SK-N-SH treated with all-trans-retinoic acid at 6 μM for 48 hours (cell line): Measurements from ENCODE around the gene RAMP2.

Experiments used
- ATAC-seq: fragments of 200-7000 bp; cut with Tn5 transposase; 3 replicates; pipeline ENCODE4 v1.9.1; 2020; ENCODE audit warnings: mild to moderate bottlenecking, moderate library complexity
- ARNTL ChIP-seq: fragments of 450-650 bp; formaldehyde crosslinking; IDR thresholded peaks from 2 replicates; pipeline ENCODE4 v1.5.0; 2020; ENCODE audit warnings: low read depth, mild to moderate bottlenecking, moderate library complexity, borderline replicate concordance
- CSDC2 ChIP-seq: fragments of 250-450 bp; sonication (Bioruptor Pico); IDR thresholded peaks from 2 replicates; pipeline ENCODE4 v1.5.0; 2020; ENCODE audit warnings: mild to moderate bottlenecking, moderate library complexity
- ISL1 ChIP-seq: fragments of 250-450 bp; sonication (Bioruptor Pico); IDR thresholded peaks from 2 replicates; pipeline ENCODE4 v2.1.2; 2022; ENCODE audit warnings: mild to moderate bottlenecking, moderate library complexity
- OSR1 ChIP-seq: fragments of 250-450 bp; sonication (Bioruptor Pico); IDR thresholded peaks from 2 replicates; pipeline ENCODE4 v1.8.0; 2022; ENCODE audit warnings: moderate library complexity, mild to moderate bottlenecking, inconsistent platforms
- PATZ1 ChIP-seq: fragments of 250-450 bp; sonication (Bioruptor Pico); IDR thresholded peaks from 2 replicates; pipeline ENCODE4 v1.8.0; 2020; ENCODE audit warnings: mild to moderate bottlenecking, moderate library complexity, borderline replicate concordance
- RARB ChIP-seq: fragments of 250-450 bp; sonication (Bioruptor Pico); IDR thresholded peaks from 2 replicates; pipeline ENCODE4 v1.8.0; 2021; ENCODE audit warnings: mild to moderate bottlenecking, moderate library complexity
- SNAI2 ChIP-seq: fragments of 250-450 bp; sonication (Bioruptor Pico); IDR thresholded peaks from 2 replicates; pipeline ENCODE4 v1.5.0; 2020; ENCODE audit warnings: mild to moderate bottlenecking, moderate library complexity
- TCF4 ChIP-seq: fragments of 250-450 bp; sonication (Bioruptor Pico); IDR thresholded peaks from 2 replicates; pipeline ENCODE4 v1.8.0; 2021; ENCODE audit warnings: mild to moderate bottlenecking, moderate library complexity, borderline replicate concordance
- ZFP3 ChIP-seq: fragments of 250-450 bp; sonication (Bioruptor Pico); IDR thresholded peaks from 2 replicates; pipeline ENCODE4 v1.5.0; 2020; ENCODE audit warnings: mild to moderate bottlenecking, moderate library complexity
- ZFP30 ChIP-seq: fragments of 450-650 bp; formaldehyde crosslinking; IDR thresholded peaks from 2 replicates; pipeline ENCODE4 v1.5.0; 2022; ENCODE audit warnings: mild to moderate bottlenecking, moderate library complexity
- ZNF70 ChIP-seq: fragments of 450-650 bp; formaldehyde crosslinking; IDR thresholded peaks from 2 replicates; pipeline ENCODE4 v1.5.0; 2020; ENCODE audit warnings: mild to moderate bottlenecking, moderate library complexity
- TF ChIP-seq, protein P1 (sequence below): fragments of 250-450 bp; sonication (Bioruptor Pico); IDR thresholded peaks from 2 replicates; pipeline ENCODE4 v1.5.1; 2021; ENCODE audit warnings: mild to moderate bottlenecking, moderate library complexity
- TF ChIP-seq, protein P2 (sequence below): fragments of 250-450 bp; sonication (Bioruptor Pico); IDR thresholded peaks from 2 replicates; pipeline ENCODE4 v1.5.1; 2020; ENCODE audit warnings: low read depth, mild to moderate bottlenecking, moderate library complexity

RAMP2 gene

GRCh38 chr17:42783062-42783790 is 22.2 kb downstream of the RAMP2 start:
- no peak for TF ChIP-seq PATZ1 (CRISPR knock-in tag)
- TF ChIP-seq ZFP3 (CRISPR knock-in tag): peak; percentile 88

DNA sequence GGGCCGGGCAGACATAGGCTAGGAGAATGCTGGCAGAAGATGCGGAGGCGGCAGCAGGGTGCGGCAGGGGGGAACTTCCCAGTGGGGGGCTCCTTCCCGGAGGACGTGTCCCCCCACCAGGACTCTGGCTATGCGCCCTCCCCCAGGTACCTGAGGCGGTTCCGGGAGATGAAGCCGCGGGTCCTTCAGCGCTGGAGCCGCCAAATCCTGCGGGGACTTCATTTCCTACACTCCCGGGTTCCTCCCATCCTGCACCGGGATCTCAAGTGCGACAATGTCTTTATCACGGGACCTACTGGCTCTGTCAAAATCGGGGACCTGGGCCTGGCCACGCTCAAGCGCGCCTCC is 22.7 kb downstream of the RAMP2 start:
- ATAC-seq: no peak

More at GRCh38 chr17:42783062-42783790, 22.2 kb downstream of the RAMP2 start:
- ATAC-seq: peak; percentile 17; the same call in 2 of the 3 replicates

DNA sequence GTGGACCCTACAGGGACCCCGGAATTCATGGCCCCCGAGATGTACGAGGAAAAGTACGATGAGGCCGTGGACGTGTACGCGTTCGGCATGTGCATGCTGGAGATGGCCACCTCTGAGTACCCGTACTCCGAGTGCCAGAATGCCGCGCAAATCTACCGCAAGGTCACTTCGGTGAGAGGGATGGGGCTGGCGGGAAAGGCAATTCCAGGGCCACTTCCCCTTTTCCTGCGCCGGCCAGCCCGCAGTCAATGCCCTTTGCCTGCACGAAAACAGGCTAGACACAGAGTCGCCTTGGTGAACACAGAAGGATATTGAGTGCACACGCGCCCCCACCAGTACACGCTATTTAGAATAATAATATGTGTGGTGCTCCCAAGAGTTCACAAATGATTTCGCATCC is 23.4 kb downstream of the RAMP2 start:
- TF ChIP-seq ZFP30 (CRISPR knock-in tag) (no peak), SNAI2 (CRISPR knock-in tag) (no peak), OSR1 (no peak), TCF4 (CRISPR knock-in tag) (no peak), CSDC2 (CRISPR knock-in tag) (no peak)
- no peak for ATAC-seq

More for the DNA sequence above, 22.7 kb downstream of the RAMP2 start:
- TF ChIP-seq ZFP3 (CRISPR knock-in tag): 0 out of 2 replicates have a peak, but pooled peaks have one; percentile 23
- TF ChIP-seq ISL1 (CRISPR knock-in tag): no peak

GRCh38 chr17:42784811-42785592 is 24.0 kb downstream of the RAMP2 start:
- no peak for TF ChIP-seq RARB (CRISPR knock-in tag)
- TF ChIP-seq, all 23 proteins: peak for 0
- no peak for ATAC-seq

GRCh38 chr17:42787266-42787665 is 26.2 kb downstream of the RAMP2 start:
- ATAC-seq: no peak
- no peak for TF ChIP-seq PATZ1 (CRISPR knock-in tag)
- no peak for TF ChIP-seq ARNTL (CRISPR knock-in tag)

DNA sequence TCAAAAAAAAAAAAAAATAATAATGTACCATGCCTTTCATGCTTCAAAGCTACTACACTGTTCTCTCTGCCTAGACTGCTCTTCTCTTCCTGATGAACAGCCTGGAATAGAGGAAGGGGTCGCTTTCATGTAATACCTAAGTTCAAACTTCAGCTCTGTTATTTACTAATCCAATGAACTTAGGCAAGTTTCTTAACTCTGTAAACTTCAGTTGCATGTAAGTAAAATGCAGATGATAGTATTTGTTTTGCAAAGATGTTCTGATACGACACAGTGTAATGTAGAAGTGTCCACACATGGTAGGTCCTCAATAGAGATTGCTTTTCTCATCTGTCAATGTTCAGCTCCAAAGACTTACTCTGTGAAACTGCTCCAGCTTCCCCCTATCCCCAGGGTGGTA is 30.9 kb downstream of the RAMP2 start:
- ATAC-seq: no peak
- no peak for TF ChIP-seq PATZ1 (CRISPR knock-in tag)
- TF ChIP-seq, all 23 proteins: peak for 0

GRCh38 chr17:42792545-42792944 is 31.5 kb downstream of the RAMP2 start:
- no peak for TF ChIP-seq RARB (CRISPR knock-in tag)
- no peak for TF ChIP-seq ZNF70 (CRISPR knock-in tag)
- TF ChIP-seq, protein P1, sequence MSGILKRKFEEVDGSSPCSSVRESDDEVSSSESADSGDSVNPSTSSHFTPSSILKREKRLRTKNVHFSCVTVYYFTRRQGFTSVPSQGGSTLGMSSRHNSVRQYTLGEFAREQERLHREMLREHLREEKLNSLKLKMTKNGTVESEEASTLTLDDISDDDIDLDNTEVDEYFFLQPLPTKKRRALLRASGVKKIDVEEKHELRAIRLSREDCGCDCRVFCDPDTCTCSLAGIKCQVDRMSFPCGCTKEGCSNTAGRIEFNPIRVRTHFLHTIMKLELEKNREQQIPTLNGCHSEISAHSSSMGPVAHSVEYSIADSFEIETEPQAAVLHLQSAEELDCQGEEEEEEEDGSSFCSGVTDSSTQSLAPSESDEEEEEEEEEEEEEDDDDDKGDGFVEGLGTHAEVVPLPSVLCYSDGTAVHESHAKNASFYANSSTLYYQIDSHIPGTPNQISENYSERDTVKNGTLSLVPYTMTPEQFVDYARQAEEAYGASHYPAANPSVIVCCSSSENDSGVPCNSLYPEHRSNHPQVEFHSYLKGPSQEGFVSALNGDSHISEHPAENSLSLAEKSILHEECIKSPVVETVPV (CRISPR knock-in tag): no peak
- TF ChIP-seq ISL1 (CRISPR knock-in tag): no peak
- TF ChIP-seq PATZ1 (CRISPR knock-in tag): no peak
- TF ChIP-seq, protein P2, sequence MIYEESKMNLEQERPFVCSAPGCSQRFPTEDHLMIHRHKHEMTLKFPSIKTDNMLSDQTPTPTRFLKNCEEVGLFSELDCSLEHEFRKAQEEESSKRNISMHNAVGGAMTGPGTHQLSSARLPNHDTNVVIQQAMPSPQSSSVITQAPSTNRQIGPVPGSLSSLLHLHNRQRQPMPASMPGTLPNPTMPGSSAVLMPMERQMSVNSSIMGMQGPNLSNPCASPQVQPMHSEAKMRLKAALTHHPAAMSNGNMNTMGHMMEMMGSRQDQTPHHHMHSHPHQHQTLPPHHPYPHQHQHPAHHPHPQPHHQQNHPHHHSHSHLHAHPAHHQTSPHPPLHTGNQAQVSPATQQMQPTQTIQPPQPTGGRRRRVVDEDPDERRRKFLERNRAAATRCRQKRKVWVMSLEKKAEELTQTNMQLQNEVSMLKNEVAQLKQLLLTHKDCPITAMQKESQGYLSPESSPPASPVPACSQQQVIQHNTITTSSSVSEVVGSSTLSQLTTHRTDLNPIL (CRISPR knock-in tag): no peak
- TF ChIP-seq ARNTL (CRISPR knock-in tag): no peak
- TF ChIP-seq ZFP30 (CRISPR knock-in tag): no peak
- no peak for ATAC-seq
